MCF 10A (cell line): Measurements from ENCODE around the gene TAF3. TPM values are rescaled to one million over a fixed set of nuclear protein-coding genes. Genes with fewer than 3 reads are reported as not detected.
A peak's percentile ranks its signal among the peaks of the same experiment; 100 is the strongest.

Experiments used
- BruUV-seq: library from RNA; stranded (reverse); fragments of 400-500 nt; replicated peaks from 2 replicates; lab custom pipeline; 2021; lab: Mats Ljungman, UMichigan
- CTCF ChIA-PET: fragments of 300-600 bp; sonication (Branson Sonifier 250); formaldehyde crosslinking; extraction: SDS; loops from one replicate; lab custom pipeline; 2021; ENCODE audit warnings: antibody characterized with exemption, inconsistent platforms; lab: Yijun Ruan, JAX
- POLR2A ChIA-PET: fragments of 300-600, 350-650 bp; sonication (Branson Sonifier 250); formaldehyde crosslinking; extraction: SDS; loops from one replicate; lab custom pipeline; 2020; ENCODE audit warnings: antibody characterized with exemption, inconsistent platforms; lab: Yijun Ruan, JAX
- DNase-seq: peaks from one replicate; pipeline ENCODE4 v3.0.0-alpha.2; 2018; ENCODE audit not compliant: unreplicated experiment
- H3K27ac Mint-ChIP-seq: one replicate; pipeline ENCODE4 v1.8.0; 2022; ENCODE audit warnings: mild to moderate bottlenecking, low read depth, mixed read lengths; ENCODE audit not compliant: unreplicated experiment
- H3K27me3 Mint-ChIP-seq: one replicate; pipeline ENCODE4 v1.8.0; 2022; ENCODE audit warnings: mixed read lengths; ENCODE audit not compliant: insufficient read depth, unreplicated experiment
- H3K36me3 Mint-ChIP-seq: one replicate; pipeline ENCODE4 v1.8.0; 2022; ENCODE audit warnings: mild to moderate bottlenecking, moderate library complexity, mixed read lengths; ENCODE audit not compliant: insufficient read depth, unreplicated experiment
- H3K4me1 Mint-ChIP-seq: one replicate; pipeline ENCODE4 v1.8.0; 2022; ENCODE audit warnings: mixed read lengths; ENCODE audit not compliant: insufficient read depth, unreplicated experiment
- H3K4me3 Mint-ChIP-seq: one replicate; pipeline ENCODE4 v1.8.0; 2022; ENCODE audit warnings: mild to moderate bottlenecking, moderate library complexity, mixed read lengths; ENCODE audit not compliant: unreplicated experiment
- H3K9me3 Mint-ChIP-seq: one replicate; pipeline ENCODE4 v1.8.0; 2022; ENCODE audit warnings: mixed read lengths; ENCODE audit not compliant: unreplicated experiment
- CTCF ChIP-seq: fragments of 200-600 bp; IDR thresholded peaks from one replicate; pipeline ENCODE4 v1.8.0; 2022; ENCODE audit warnings: antibody characterized with exemption, mild to moderate bottlenecking; ENCODE audit not compliant: unreplicated experiment
- intact Hi-C: fragments of 100-400 bp; cut with micrococcal nuclease; formaldehyde crosslinking; loops from 2 replicates; pipeline ENCODE4 v1.14.1; 2022
- total RNA-seq: library from RNA; stranded (reverse); gene quantifications from 2 replicates; pipeline ENCODE4 v1.2.3, GENCODE V29; 2022

TAF3 gene
- total RNA-seq, 1 experiment from 2014 or later = 9.9 TPM

- H3K36me3 Mint-ChIP-seq = no peaks in the 10 kb centered on the region
- ChIA-PET CTCF (interaction anchor here (0.7 to 1.6 kb wide), 4 partner anchors 186 to 1424 kb away, joined by 3 to 7 read pairs (median 4); no protein-coding TSS in a partner anchor), POLR2A (interaction anchor here (0.7 to 1.5 kb wide), 4 partner anchors 16 to 694 kb away, joined by 3 to 5 read pairs (median 3); partner anchors contain the start of genes ATP5F1C and KIN)
- no TSS peak for BruUV-seq
- H3K27ac Mint-ChIP-seq = no peak overlapping the region
- no peak overlapping the region for H3K4me3 Mint-ChIP-seq
- TF ChIP-seq CTCF = no peak
- no peak for DNase-seq
- no peaks in the 10 kb centered on the region for H3K27me3 Mint-ChIP-seq
- no peaks in the 10 kb centered on the region for H3K9me3 Mint-ChIP-seq
- intact Hi-C loops = loop anchor here (5.0 kb wide), 2 partner anchors 402 to 1202 kb away; no protein-coding TSS in a partner anchor
- no peaks in the 10 kb centered on the region for H3K4me1 Mint-ChIP-seq
Observed at GRCh38 chr10:7874864-7875263, 56.6 kb downstream of the TAF3 start.

GRCh38 chr10:7876541-7877127 lies 58.3 kb downstream of the TAF3 start:
- BruUV-seq = no TSS peak
- no peak overlapping the region for H3K27ac Mint-ChIP-seq
- no peaks in the 10 kb centered on the region for H3K9me3 Mint-ChIP-seq
- ChIA-PET CTCF (no interaction called here), POLR2A (no interaction called here)
- intact Hi-C loops = no loop called here
- no peaks in the 10 kb centered on the region for H3K4me1 Mint-ChIP-seq
- H3K4me3 Mint-ChIP-seq = no peak overlapping the region
- DNase-seq = no peak
- no peak for TF ChIP-seq CTCF
- no peaks in the 10 kb centered on the region for H3K27me3 Mint-ChIP-seq
- no peaks in the 10 kb centered on the region for H3K36me3 Mint-ChIP-seq

GRCh38 chr10:7881119-7881518 lies 62.8 kb downstream of the TAF3 start:
- intact Hi-C loops = no loop called here
- Mint-ChIP-seq H3K27ac (no peak overlapping the region), H3K9me3 (no peaks in the 10 kb centered on the region), H3K27me3 (no peaks in the 10 kb centered on the region), H3K4me1 (no peaks in the 10 kb centered on the region), H3K36me3 (no peaks in the 10 kb centered on the region), H3K4me3 (no peak overlapping the region)
- no TSS peak for BruUV-seq
- no peak for TF ChIP-seq CTCF
- POLR2A ChIA-PET = no interaction called here
- CTCF ChIA-PET = interaction anchor here (0.6 to 1.4 kb wide), 2 partner anchors 8 to 10 kb away, joined by 3 read pairs; no protein-coding TSS in a partner anchor
- no peak for DNase-seq

DNA sequence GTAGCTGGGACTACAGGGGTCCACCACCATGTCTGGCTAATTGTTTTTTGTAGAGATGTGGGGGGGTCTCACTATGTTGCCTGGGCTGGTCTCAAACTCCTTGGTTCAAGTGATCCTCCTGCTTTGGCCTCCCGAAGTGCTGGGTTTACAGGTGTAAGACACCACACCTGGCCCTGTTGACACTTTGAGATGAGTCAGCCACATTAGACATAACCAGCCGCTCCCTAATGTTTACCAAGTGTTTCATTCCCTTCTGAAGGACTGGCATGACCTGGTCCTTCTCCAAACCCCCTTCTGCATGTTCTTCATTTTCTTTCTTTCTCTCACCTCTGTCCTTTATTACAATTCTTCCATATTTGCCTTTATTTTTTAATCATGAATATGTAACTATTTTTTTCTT lies 67.8 kb downstream of the TAF3 start:
- H3K27me3 Mint-ChIP-seq = no peaks in the 10 kb centered on the region
- no peaks in the 10 kb centered on the region for H3K4me1 Mint-ChIP-seq
- intact Hi-C loops = no loop called here
- no peaks in the 10 kb centered on the region for H3K36me3 Mint-ChIP-seq
- no TSS peak for BruUV-seq
- ChIA-PET CTCF (no interaction called here), POLR2A (interaction anchor here (0.6 kb wide), 1 partner anchor 946 kb away, joined by 3 read pairs; no protein-coding TSS in a partner anchor)
- no peaks in the 10 kb centered on the region for H3K9me3 Mint-ChIP-seq
- TF ChIP-seq CTCF = no peak
- peak; percentile 20 for DNase-seq
- no peak overlapping the region for H3K4me3 Mint-ChIP-seq
- no peak overlapping the region for H3K27ac Mint-ChIP-seq
